IMR-90 (cell line): ENCODE data around the gene TSG101. TPM values are rescaled to one million over a fixed set of nuclear protein-coding genes. Genes with fewer than 3 reads are reported as not detected.

Experiments used
- ATAC-seq: fragments of 200-7000 bp; cut with Tn5 transposase; 2 replicates; pipeline ENCODE4 v1.9.1; 2020; ENCODE audit warnings: low read depth, mild to moderate bottlenecking, moderate library complexity
- BruUV-seq: library from RNA; stranded (reverse); fragments of 400-500 nt; replicated peaks from 2 replicates; lab custom pipeline; 2021; lab: Mats Ljungman, UMichigan
- CTCF ChIA-PET: fragments of 300-600 bp; formaldehyde crosslinking; extraction: SDS; loops from one replicate; lab custom pipeline; 2021; ENCODE audit warnings: antibody characterized with exemption; lab: Yijun Ruan, JAX
- POLR2A ChIA-PET: fragments of 300-600 bp; sonication (Branson Sonifier 250); formaldehyde crosslinking; loops from one replicate; lab custom pipeline; 2022; ENCODE audit warnings: antibody characterized with exemption; ENCODE audit not compliant: unreplicated experiment; lab: Charles Lee
- DNase-seq: peaks from one replicate; pipeline ENCODE4 v3.0.0; 2013
- H2AFZ ChIP-seq: replicated peaks from 2 replicates; pipeline ENCODE3; 2013; ENCODE audit warnings: low read length, mild to moderate bottlenecking; ENCODE audit not compliant: poor library complexity
- H2AK5ac ChIP-seq: 2 replicates; pipeline ENCODE4 v1.6.1; 2013; ENCODE audit warnings: low read depth, low read length, inconsistent platforms
- H2AK9ac ChIP-seq: replicated peaks from 2 replicates; pipeline ENCODE3; 2013; ENCODE audit warnings: mild to moderate bottlenecking, low read depth, low read length, moderate library complexity; ENCODE audit not compliant: poor library complexity
- H2BK120ac ChIP-seq: 2 replicates; pipeline ENCODE4 v1.6.1; 2013; ENCODE audit warnings: low read depth, low read length, inconsistent platforms
- H2BK15ac ChIP-seq: 3 replicates; pipeline ENCODE4 v1.6.1; 2013; ENCODE audit warnings: low read depth, low read length, inconsistent platforms
- H2BK20ac ChIP-seq: 2 replicates; pipeline ENCODE4 v1.6.1; 2013; ENCODE audit warnings: low read depth, mild to moderate bottlenecking, inconsistent platforms, low read length, moderate library complexity
- H2BK5ac ChIP-seq: 2 replicates; pipeline ENCODE4 v1.6.1; 2013; ENCODE audit warnings: mild to moderate bottlenecking, low read depth, low read length, inconsistent platforms; ENCODE audit not compliant: poor library complexity, severe bottlenecking
- H3K14ac ChIP-seq: replicated peaks from 2 replicates; pipeline ENCODE4 v1.6.1; 2013; ENCODE audit warnings: low read depth, low read length, inconsistent platforms
- H3K18ac ChIP-seq: 2 replicates; pipeline ENCODE4 v1.6.1; 2013; ENCODE audit warnings: low read depth, low read length, control low read depth
- H3K23ac ChIP-seq: 2 replicates; pipeline ENCODE4 v1.6.1; 2013; ENCODE audit warnings: low read depth, low read length, inconsistent platforms
- H3K27ac ChIP-seq: 2 replicates; pipeline ENCODE4 v1.5.1; 2013; ENCODE audit warnings: mild to moderate bottlenecking, control low read depth, low read length; ENCODE audit not compliant: insufficient read depth
- H3K27me3 ChIP-seq: 2 replicates; pipeline ENCODE4 v1.6.1; 2013; ENCODE audit warnings: low read length; ENCODE audit not compliant: control insufficient read depth, insufficient read depth
- H3K36me3 ChIP-seq: 2 replicates; pipeline ENCODE4 v1.6.1; 2013; ENCODE audit warnings: low read length, mixed read lengths; ENCODE audit not compliant: control insufficient read depth, insufficient read depth
- H3K4ac ChIP-seq: 2 replicates; pipeline ENCODE4 v1.6.1; 2013; ENCODE audit warnings: low read depth, low read length, inconsistent platforms
- H3K4me1 ChIP-seq: 2 replicates; pipeline ENCODE4 v1.6.1; 2013; ENCODE audit warnings: low read length, mixed read lengths; ENCODE audit not compliant: control insufficient read depth, insufficient read depth
- H3K4me2 ChIP-seq: 2 replicates; pipeline ENCODE4 v1.6.1; 2013; ENCODE audit warnings: low read depth, mild to moderate bottlenecking, control low read depth, low read length, moderate library complexity
- H3K4me3 ChIP-seq: 2 replicates; pipeline ENCODE4 v1.5.1; 2013; ENCODE audit warnings: low read depth, mild to moderate bottlenecking, control low read depth, low read length, moderate library complexity; ENCODE audit not compliant: insufficient read depth
- H3K56ac ChIP-seq: 2 replicates; pipeline ENCODE4 v1.6.1; 2013; ENCODE audit warnings: low read length, inconsistent platforms; ENCODE audit not compliant: insufficient read depth; ENCODE audit errors: extremely low read depth
- H3K79me1 ChIP-seq, 2 experiments: 2 replicates each; pipeline ENCODE4 v1.6.1; 2013; ENCODE audit warnings: low read length in 2 of 2, inconsistent platforms in 1 of 2, low read depth in 1 of 2
- H3K9ac ChIP-seq: 2 replicates; pipeline ENCODE4 v1.6.1; 2013; ENCODE audit warnings: low read depth, low read length, control low read depth
- H3K9me1 ChIP-seq: 2 replicates; pipeline ENCODE4 v1.6.1; 2013; ENCODE audit warnings: low read length, inconsistent platforms; ENCODE audit not compliant: insufficient read depth
- H3K9me3 ChIP-seq: 2 replicates; pipeline ENCODE4 v1.6.1; 2013; ENCODE audit warnings: low read length; ENCODE audit not compliant: control insufficient read depth, insufficient read depth
- H4K20me1 ChIP-seq: 2 replicates; pipeline ENCODE4 v1.6.1; 2013; ENCODE audit warnings: low read length, inconsistent platforms; ENCODE audit not compliant: insufficient read depth
- H4K5ac ChIP-seq: 2 replicates; pipeline ENCODE4 v1.6.1; 2013; ENCODE audit warnings: mild to moderate bottlenecking, low read depth, low read length, control low read depth
- H4K8ac ChIP-seq, 2 experiments: 2 replicates each; pipeline ENCODE4 v1.6.1; 2013; ENCODE audit warnings: low read depth in 2 of 2, low read length in 2 of 2, control low read depth in 1 of 2, inconsistent platforms in 1 of 2
- H4K91ac ChIP-seq: 2 replicates; pipeline ENCODE4 v1.6.1; 2013; ENCODE audit warnings: low read depth, low read length, inconsistent platforms; ENCODE audit not compliant: insufficient read depth
- CEBPB ChIP-seq: IDR thresholded peaks from 2 replicates; pipeline ENCODE4 v1.6.1; 2012; ENCODE audit warnings: low read depth, low read length, improper control_type of control experiment
- CHD1 ChIP-seq: IDR thresholded peaks from 2 replicates; pipeline ENCODE4 v1.6.1; 2012; ENCODE audit warnings: low read depth, low read length, improper control_type of control experiment
- FOS ChIP-seq: fragments of 150-350 bp; IDR thresholded peaks from 2 replicates; pipeline ENCODE4 v1.6.1; 2016; ENCODE audit warnings: low read depth, low read length
- MAFK ChIP-seq: IDR thresholded peaks from 2 replicates; pipeline ENCODE4 v1.6.1; 2012; ENCODE audit warnings: low read depth, low read length, improper control_type of control experiment
- NFE2L2 ChIP-seq: fragments of 150-350 bp; IDR thresholded peaks from 2 replicates; pipeline ENCODE4 v1.6.1; 2016; ENCODE audit warnings: low read depth, mild to moderate bottlenecking, low read length
- POLR2A ChIP-seq: IDR thresholded peaks from 2 replicates; pipeline ENCODE4 v1.6.1; 2012; ENCODE audit warnings: mild to moderate bottlenecking, low read depth, low read length
- RAD21 ChIP-seq: IDR thresholded peaks from 2 replicates; pipeline ENCODE4 v1.6.1; 2012; ENCODE audit warnings: low read length, improper control_type of control experiment
- RCOR1 ChIP-seq: IDR thresholded peaks from 2 replicates; pipeline ENCODE4 v1.6.1; 2012; ENCODE audit warnings: mild to moderate bottlenecking, low read length, improper control_type of control experiment; ENCODE audit not compliant: insufficient replicate concordance
- RFX5 ChIP-seq: IDR thresholded peaks from 2 replicates; pipeline ENCODE4 v1.8.0; 2012; ENCODE audit warnings: low read depth, mild to moderate bottlenecking, low read length, moderate library complexity
- SMC3 ChIP-seq: fragments of 150-350 bp; IDR thresholded peaks from 2 replicates; pipeline ENCODE4 v1.6.1; 2016; ENCODE audit warnings: low read depth, mild to moderate bottlenecking, antibody characterized with exemption, low read length, moderate library complexity
- dilution Hi-C: fragments of 300-500 bp; cut with HindIII; formaldehyde crosslinking; loops from one replicate; pipeline ENCODE4 v1.14.3; 2018; ENCODE audit warnings: low sequenced_read_pairs; ENCODE audit not compliant: unreplicated experiment
- in situ Hi-C: fragments of 300-500 bp; cut with MboI; formaldehyde crosslinking; loops from 3 replicates; pipeline ENCODE4 v1.14.3; 2019; ENCODE audit warnings: low sequenced_read_pairs, inconsistent platforms, mixed read lengths
- intact Hi-C: fragments of 100-400 bp; cut with micrococcal nuclease; formaldehyde crosslinking; loops from 2 replicates; pipeline ENCODE4 v1.10.0; 2022
- polyA plus RNA-seq, 3 experiments: library from polyadenylated mRNA; depleted of rRNA; stranded (reverse); fragments of >200 nt; gene quantifications; 2 replicates each; pipeline ENCODE4 v1.2.3, GENCODE V29; 2012; ENCODE audit warnings: low replicate concordance in 1 of 3
- total RNA-seq: library from RNA; depleted of rRNA; stranded (reverse); fragments of >200 nt; gene quantifications from 2 replicates; pipeline ENCODE4 v1.2.3, GENCODE V29; 2012
- TF ChIP-seq, protein P1 (sequence below): fragments of 150-350 bp; IDR thresholded peaks from 2 replicates; pipeline ENCODE4 v1.6.1; 2016; ENCODE audit warnings: low read depth, mild to moderate bottlenecking, low read length, moderate library complexity, borderline replicate concordance
- TF ChIP-seq, protein P2 (sequence below): fragments of 150-350 bp; IDR thresholded peaks from 2 replicates; pipeline ENCODE4 v1.6.1; 2017; ENCODE audit warnings: mild to moderate bottlenecking, antibody characterized with exemption, low read length, low read depth

The TSG101 gene
- total and polyA plus RNA-seq, 2 of the 4 experiments (the other 2 are of a cell fraction), result 67.4 to 113 TPM

DNA sequence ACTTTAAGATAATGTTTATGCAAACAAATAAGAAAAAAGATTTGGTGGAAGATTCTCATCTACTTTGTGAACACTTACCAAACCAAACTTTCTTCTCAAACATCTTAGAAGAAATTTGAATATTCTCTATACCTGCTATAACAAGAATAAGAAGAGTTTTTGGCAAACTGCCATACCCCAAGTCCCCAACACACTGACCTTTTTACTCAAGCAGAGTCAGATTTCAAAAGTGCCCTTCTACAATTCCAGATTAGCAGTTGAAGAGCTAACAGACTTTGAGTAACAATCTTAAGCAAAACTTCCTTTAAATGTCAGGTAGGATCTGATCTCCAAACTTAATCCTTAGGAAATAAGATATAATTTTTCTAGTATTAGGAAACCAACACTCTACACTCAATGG is 33.9 kb downstream of the TSG101 start:
- H4K20me1 ChIP-seq, result no peaks in the 10 kb centered on the region; the same call in 1 of the 2 replicates
- H3K9me3 ChIP-seq, result no peaks in the 10 kb centered on the region
- H2AK5ac ChIP-seq, result no peak overlapping the region
- no peak overlapping the region for H2AK9ac ChIP-seq
- no peak overlapping the region for H3K9ac ChIP-seq
- no peak overlapping the region for H2BK15ac ChIP-seq
- no peak overlapping the region for H3K23ac ChIP-seq
- H3K27ac ChIP-seq, result no peak overlapping the region
- peaks cover 9% of the 10 kb centered on the region in 2 experiments for H3K79me1 ChIP-seq
- ChIA-PET POLR2A (no interaction called here), CTCF (no interaction called here)
- intact Hi-C loops, result no loop called here
- no TSS peak for BruUV-seq
- H3K18ac ChIP-seq, result no peak overlapping the region
- H3K4me3 ChIP-seq, result no peak overlapping the region
- no peaks in the 10 kb centered on the region for H3K27me3 ChIP-seq
- no peak overlapping the region for H2AFZ ChIP-seq
- H3K4ac ChIP-seq, result no peak overlapping the region
- H2BK5ac ChIP-seq, result no peak overlapping the region
- peaks cover 2% of the 10 kb centered on the region; the same call in 1 of the 2 replicates for H3K4me1 ChIP-seq
- dilution Hi-C loops, result no loop called here
- ATAC-seq (no peak), DNase-seq (no peak)
- no peak overlapping the region for H4K91ac ChIP-seq
- H2BK120ac ChIP-seq, result no peak overlapping the region
- no peak overlapping the region for H2BK20ac ChIP-seq
- no peak overlapping the region for H4K8ac ChIP-seq
- H3K4me2 ChIP-seq, result no peak overlapping the region
- in situ Hi-C loops, result no loop called here
- H3K14ac ChIP-seq, result no peak overlapping the region
- TF ChIP-seq POLR2A, result no peak
- TF ChIP-seq FOS, result no peak
- TF ChIP-seq RAD21, result no peak
- no peak for TF ChIP-seq SMC3
- TF ChIP-seq, protein P1, sequence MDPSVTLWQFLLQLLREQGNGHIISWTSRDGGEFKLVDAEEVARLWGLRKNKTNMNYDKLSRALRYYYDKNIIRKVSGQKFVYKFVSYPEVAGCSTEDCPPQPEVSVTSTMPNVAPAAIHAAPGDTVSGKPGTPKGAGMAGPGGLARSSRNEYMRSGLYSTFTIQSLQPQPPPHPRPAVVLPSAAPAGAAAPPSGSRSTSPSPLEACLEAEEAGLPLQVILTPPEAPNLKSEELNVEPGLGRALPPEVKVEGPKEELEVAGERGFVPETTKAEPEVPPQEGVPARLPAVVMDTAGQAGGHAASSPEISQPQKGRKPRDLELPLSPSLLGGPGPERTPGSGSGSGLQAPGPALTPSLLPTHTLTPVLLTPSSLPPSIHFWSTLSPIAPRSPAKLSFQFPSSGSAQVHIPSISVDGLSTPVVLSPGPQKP, result no peak
- no peak for TF ChIP-seq MAFK
- TF ChIP-seq CEBPB, result no peak
- TF ChIP-seq CHD1, result no peak
- TF ChIP-seq NFE2L2, result no peak
- no peak for TF ChIP-seq RCOR1
- TF ChIP-seq, protein P2, sequence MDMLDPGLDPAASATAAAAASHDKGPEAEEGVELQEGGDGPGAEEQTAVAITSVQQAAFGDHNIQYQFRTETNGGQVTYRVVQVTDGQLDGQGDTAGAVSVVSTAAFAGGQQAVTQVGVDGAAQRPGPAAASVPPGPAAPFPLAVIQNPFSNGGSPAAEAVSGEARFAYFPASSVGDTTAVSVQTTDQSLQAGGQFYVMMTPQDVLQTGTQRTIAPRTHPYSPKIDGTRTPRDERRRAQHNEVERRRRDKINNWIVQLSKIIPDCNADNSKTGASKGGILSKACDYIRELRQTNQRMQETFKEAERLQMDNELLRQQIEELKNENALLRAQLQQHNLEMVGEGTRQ, result no peak
- no peak for TF ChIP-seq RFX5
- no peak overlapping the region for H3K56ac ChIP-seq
- no peaks in the 10 kb centered on the region; the same call in 1 of the 2 replicates for H3K9me1 ChIP-seq
- no peak overlapping the region for H4K5ac ChIP-seq
- H3K36me3 ChIP-seq, result peaks cover 21% of the 10 kb centered on the region
